HG02588 (cell line): ENCODE results near the gene PPP1R12C.
"Not testable (repeated sequence)": the region's sequence is repeated elsewhere in the genome, so short reads cannot be mapped to it uniquely, and the experiment has no call there.

ENCODE experiments used
- ATAC-seq: cut with Tn5 transposase; IDR thresholded peaks from one replicate; pipeline ENCODE4 v1.9.1; 2021; ENCODE audit warnings: mild to moderate bottlenecking, moderate library complexity; ENCODE audit not compliant: unreplicated experiment

PPP1R12C gene

DNA sequence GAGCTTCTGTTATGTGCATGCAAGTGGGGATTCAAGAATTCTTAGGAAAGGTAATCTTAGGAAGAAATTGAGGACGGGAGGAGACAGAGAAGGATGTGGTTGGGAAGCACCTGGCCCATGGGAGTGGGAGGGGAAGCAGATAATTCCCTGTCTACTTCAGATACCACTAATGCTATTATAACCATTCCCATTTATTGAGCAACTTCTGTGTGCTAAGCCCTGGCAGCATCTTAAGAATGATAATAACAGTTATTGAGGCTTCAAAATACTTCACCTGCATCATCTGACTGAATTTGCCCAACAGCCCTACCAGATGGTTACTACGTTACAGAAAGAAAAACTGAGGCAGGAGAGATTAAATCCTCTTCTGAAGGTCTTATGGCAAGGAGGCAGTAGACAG is 40.3 kb downstream of the PPP1R12C start:
- no peak for ATAC-seq

DNA sequence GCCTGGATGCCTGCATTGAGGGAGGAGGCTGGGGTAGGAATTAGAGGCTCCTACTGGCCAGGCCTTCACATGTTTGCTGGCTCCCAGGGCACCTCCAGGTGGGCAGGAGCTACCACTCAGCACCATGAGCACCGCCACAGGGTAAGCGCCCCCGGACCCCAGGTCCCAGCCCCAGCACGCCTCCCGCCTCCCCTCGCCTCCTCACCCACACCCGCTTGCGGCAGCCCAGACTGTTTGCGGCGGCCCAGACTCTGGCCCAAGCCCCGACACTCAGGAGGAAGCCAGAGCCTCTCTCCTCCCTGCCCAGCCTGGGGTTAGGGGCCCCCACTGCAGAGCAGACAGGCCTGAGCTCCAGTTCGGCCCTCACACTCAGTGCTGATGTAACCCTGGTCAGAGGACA is 41.1 kb downstream of the PPP1R12C start:
- no peak for ATAC-seq

DNA sequence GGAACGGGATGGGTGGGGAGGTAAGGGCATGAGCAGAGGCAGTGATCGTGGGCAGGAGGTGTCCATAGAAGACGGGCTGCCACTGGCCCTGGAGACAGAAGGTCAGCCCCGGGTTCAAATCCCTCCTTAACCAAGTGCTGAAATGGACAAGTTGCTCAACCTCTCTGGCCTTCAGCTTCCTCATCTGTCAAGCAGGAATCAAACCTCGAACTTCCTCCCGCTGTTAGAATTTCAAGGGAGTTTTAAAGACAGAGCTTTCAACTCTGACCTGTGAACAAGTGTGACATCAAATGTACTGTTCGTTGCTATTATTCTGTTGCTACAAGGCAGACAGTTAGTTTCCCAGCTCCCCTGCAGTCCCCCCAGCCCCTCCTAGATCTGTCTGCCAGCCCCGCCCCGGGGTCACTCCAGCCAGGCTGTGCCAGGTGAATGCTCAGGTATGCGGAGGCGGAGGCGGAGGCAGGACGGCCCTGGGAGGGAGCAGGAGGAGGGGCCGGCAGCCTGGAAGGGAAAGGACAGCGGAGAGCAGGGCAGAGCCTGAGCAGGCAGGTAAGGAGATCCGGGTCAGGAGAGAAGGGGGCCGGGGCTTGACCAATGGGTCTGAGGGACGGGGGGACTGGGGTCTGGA is 42.0 kb downstream of the PPP1R12C start, which contains the start of gene EPS8L1:
Gene EPS8L1, plus strand, starts transcription at position 499 of the 628 bp plus-strand sequence. CDS start 576 bp downstream, outside the sequence.
- no peak for ATAC-seq

DNA sequence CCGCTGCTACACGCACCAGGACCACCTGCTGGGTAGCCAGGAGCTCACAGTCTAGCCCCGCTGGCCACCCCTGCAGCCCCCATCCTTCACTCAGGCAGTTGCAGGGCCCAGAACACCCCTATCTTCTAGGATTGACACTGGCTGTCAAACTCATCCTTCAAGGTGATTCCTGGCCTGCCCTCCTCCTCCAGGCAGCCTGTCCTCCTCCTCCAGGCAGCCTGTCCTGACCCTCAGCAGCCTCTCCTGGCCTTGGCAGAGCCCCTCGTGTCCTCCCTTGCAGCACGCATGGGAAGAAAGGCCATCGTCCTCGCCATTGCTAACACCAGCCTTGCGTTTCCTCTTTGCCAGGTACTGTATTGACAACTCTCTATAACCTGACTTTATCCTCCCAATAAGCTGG is 45.5 kb downstream of the PPP1R12C start:
- ATAC-seq = no peak

DNA sequence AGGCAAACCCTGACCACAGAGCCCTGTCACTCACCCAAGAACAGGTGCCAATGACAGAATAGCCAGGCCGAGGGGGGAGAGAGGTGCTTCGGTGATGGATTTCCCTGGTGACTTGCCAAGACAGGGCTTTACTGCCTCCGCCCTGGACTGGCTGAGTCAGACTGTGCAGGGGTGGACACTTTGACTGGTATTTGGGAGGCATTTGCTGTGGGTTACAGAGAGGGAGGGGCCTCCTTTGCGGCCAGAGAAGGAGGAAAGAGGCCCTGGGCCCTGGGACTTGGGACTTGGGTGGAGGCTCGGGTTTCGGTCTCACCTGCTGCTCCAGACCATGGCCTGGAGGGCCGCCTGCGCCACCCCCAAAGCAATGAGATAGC is 46.3 kb downstream of the PPP1R12C start:
- ATAC-seq = no peak

DNA sequence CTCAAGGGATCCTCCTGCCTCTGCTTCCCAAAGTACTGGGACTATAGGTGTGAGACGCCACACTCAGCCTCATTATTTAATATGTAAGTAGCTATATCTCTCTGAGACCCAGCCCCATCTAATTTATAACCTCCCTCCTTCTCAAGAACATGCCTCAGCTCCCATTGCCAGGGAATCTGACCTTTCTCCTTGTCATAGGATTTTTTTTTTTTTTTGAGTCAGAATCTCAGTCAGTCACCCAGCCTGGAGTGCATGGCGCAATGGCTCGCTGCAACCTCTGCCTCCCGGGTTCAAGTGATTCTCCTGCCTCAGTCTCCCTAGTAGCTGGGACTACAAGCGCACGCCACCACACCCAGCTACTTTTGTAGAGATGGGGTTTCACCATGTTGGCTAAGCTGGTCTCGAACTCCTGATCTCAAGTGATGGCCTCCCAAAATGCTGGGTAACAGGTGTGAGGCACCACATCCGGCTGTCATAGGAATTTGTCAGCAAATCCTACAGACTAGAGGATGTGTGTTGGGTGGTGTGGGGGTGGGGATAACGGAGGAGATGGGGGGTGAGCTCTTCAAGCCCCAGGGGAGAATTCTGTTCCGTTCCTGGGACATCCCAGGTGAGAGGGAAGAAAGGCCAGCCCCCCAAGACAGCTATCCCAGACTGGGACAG is 46.8 kb downstream of the PPP1R12C start:
- ATAC-seq = no peak

DNA sequence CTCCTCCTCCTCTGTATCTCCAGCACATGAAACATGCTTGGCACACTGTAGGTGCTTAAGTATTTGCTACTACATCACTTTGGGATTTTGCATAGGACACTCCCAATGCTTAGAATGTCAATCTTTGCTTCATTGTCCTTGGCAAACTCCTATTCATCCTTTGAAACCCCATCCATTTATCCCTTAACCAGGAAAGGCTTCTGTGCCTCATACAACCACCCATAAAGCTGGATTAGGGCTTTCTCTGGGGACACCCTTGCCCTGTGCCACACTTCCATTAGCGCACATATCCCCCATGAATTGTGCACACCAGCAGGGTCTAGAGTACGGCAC is 47.6 kb downstream of the PPP1R12C start:
- ATAC-seq = no peak

DNA sequence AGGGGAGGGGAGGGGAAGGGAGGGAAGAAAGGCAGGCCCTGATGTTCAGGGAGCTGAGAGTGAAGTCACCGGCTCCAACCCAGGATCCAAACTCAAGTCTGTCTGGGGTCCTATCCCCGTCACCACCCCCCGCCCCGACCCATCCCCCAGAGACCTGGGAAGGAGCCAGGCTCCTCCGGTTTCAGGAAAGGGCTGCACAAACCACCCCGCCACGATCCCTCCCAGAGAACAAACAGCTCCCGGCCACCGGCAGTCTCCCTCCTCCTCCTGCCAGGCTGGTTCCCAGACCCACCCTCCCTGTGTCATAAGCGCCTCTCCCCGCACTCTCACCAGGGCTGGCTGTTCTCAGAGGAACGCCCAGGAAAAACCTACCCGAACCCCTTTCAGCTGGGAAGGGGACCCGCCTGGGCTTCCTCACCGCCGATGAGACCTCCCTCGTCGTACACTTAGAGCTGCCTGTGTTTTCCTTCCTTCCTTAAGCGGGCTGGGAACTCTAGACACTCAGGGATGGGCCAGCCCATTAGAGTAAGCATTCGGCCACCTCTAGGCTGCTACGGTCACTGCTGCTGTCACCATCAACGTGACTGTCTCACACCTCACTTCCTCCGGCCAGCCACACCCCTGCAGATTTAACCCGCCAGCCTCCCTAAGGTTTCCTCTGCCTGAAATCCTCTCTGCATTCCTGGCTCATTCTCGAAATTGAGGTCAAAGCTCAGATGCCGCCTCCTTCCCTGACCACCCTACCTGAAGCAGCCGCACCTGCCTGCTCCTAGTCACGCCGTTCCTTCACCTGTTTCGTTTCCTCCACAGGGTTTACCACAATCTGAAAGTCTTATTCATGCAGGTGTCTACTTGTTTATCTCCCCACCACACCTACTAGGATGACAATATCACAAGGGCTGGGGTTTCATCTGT is 48.2 kb downstream of the PPP1R12C start:
- no peak for ATAC-seq

DNA sequence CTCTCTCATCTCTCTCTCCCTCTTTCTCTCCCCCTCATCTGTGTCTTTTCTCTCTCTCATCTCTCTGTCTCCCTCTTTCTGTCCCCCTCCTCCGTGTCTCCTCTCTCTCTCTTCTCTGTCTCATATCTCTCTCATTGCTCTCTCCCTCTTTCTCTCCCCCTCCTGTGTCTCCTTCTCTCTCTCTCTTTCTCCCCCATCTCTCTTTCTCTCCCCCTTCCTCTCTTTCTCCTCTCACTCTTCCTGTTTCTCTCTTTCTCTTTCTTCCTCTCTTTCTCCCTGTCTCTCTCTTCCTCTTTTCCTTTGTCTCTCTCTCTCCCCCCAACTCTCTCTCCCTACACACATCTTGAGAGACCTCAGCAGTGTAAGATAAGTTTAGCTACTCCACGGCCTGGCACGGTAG is 49.6 kb downstream of the PPP1R12C start:
- ATAC-seq = no peak

DNA sequence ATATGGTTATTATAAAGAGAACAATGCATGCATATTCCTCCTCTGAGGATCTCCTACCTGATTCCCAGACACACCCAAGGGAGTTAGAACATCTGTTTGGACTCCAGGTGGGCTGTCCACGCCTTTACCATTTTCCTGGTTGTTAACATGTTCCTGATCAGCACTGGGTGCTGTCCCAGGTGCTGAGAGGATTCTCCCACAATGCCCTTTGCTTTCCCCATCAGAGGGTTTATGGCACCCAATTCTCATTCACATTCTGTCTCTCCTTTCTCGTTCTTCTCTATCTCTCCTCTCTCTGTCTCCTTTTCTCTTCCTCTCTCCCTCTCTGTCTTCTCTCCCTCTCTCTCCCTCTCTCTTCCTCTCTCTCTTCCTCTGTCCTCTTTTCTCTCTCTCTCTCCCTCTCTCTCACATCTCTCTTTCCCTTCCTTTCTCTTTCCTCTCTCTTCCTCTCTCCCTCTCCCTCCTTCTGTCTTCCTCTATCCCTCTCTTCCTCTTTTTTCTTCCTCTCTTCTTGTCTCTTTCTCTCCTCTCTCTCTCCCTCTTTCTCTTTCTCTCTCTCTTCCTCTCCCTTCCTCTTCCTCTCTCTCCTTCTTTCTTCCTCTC is 51.2 kb downstream of the PPP1R12C start:
- no peak for ATAC-seq

DNA sequence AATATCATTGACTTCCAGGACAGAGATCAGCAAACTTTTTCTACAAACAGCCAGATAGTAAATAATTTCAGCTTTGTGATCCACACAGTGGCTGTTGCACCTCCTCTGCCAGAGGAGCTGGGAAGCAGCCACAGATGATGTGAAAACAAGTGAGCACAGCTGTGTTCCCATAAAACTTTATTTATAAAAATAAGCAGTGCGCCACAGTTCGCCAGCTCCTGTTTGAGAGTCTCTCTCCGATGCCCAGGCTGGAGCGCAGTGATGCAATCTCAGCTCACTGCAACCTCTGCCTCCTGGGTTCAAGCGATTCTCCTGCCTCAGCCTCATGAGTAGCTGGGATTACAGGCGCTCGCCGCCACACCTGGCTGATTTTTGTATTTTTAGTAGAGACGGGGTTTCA is 51.9 kb downstream of the PPP1R12C start:
- not testable (repeated sequence) for ATAC-seq

DNA sequence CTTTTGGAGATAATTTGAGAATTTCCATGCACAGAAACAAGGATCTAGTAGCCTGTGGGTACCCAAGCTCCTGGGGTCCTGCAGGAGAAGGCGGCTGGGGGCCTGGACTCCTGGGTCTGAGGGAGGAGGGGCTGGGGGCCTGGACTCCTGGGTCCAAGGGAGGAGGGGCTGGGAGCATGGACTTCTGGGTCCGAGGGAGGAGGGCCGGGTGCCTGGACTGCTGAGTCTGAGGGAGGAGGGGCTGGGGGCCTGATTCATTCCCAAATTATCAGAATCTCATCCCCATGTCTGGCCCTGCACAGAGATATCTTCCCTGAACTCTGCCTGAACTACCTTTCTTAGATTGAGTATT is 54.0 kb downstream of the PPP1R12C start:
- ATAC-seq = no peak

DNA sequence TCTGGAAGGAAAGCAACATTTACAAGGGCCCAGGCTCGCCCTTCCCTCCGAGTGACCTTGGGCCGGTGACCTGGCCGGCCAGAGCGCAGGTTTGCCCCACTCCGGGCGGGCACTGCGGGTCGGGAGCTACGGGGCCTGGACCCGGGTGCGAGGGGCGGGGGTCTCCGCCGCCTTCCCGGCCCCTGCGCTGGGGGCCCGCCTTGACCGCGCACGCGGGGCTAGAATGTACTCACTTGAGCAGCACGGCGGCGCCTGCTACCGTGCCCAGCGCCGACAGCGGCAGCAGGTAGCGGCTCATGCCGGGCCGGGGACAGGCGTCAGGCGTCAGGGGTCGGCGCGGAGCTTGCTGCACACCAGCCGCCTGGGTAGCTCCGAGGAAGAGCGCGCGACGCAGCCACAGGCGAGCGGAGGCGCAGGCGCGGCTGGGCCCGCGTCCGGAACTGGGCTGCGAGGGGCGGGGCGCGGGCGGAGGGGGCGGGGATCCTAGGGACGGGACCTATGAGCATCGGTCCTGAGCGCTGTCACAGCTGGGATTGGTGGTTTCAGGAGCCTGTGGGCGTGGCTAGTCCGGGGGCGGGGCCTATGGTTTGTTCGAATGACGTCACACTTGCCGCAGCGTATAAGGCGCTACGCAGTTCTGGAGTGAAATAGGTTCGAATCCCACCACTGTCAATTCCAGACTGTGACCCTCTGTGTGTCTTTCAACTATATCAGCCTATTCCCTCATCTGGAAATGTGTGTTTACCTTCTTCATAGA is 54.5 kb downstream of the PPP1R12C start, which contains the start of gene RDH13:
Gene RDH13, minus strand, starts transcription at position 414 of the 757 bp plus-strand sequence. Its CDS starts 116 bp downstream, at position 298.
- ATAC-seq = peak; percentile 91

DNA sequence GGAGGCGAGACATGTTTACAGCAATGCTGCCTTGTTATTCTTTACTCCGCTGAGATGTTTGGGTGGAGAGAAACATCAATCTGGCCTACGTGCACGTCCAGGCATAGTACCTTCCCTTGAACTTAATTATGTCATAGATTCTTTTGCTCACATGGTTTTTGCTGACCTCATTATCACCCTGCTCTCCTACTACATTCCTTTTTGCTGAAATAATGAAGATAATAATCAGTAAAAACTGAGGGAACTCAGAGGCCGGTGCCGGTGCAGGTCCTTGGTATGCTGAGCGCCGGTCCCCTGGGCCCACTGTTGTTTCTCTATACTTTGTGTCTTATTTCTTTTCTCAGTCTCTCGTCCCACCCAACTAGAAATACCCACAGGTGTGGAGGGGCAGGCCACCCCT is 57.1 kb downstream of the PPP1R12C start:
- not testable (repeated sequence) for ATAC-seq

DNA sequence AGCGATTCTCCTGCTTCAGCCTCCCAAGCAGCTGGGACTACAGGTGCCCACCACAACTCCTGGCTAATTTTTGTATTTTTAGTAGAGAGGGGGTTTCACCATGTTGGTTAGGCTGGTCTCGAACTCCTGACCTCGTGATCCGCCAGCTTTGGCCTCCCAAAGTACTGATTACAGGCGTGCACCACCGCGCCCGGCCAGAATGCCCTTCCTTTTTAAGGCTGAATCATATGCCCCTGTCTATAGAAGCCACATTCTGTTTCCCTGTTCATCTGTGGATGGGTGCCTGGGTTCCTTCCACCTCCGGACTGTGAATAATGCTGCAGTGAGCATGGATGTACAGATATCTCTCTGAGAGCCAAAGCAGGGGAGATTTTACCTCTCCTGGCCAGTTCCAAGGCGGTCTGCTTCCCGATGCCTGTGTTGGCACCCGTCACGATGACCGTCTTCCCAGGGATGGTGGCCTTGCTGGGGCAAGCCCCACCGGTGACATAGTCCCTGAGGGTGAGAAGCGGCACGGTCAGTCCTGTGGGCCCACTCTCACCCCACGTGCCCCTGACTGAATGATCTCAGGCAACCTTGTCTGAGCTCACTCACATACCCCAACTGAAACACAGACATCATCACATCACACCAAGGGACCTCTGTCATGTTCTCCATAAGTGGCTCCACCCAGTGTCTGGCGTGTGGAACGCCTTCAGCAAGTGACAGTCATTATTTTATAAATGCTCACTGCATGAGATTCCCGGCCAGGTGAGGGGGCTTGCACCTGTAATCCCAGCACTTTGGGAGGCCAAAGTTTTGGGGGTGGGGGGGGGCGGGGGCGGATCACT is 58.4 kb downstream of the PPP1R12C start:
- ATAC-seq = no peak

DNA sequence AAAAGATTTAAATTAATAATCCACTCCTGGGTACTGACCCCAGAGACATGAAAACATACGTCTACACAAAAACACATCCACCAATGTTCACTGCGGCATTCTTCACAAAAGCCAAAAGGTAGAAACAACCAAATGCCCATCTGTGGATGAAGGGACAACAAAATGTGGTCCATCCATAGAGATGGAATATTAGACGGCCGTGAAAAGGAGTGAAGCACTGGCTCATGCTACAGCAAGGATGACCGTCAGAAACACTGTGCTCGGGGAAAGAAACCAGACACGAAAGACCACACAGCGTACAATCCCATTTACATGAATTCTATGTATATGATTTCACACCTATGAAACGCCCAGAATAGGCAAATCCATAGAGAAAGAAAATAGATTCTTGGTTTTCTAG is 60.6 kb downstream of the PPP1R12C start:
- no peak for ATAC-seq

DNA sequence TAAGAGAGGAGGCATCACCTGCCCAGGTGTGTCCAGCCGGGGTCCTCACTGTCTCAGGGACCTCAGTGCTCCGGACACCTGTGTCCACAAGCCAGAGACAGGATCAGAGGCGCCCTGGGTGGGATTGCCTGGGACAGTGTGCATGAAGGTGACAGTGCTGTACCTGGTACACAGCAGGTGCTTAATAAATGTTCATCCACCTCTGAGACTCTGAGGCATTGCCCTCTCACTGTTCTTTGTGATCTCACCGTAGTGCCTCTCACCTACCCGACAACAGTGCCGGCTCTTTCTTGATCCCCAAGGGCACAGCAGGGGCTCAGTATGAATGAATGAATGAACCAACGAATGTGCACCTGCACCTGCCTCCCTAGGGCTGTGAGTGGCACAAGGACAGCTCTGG is 63.7 kb downstream of the PPP1R12C start:
- no peak for ATAC-seq

DNA sequence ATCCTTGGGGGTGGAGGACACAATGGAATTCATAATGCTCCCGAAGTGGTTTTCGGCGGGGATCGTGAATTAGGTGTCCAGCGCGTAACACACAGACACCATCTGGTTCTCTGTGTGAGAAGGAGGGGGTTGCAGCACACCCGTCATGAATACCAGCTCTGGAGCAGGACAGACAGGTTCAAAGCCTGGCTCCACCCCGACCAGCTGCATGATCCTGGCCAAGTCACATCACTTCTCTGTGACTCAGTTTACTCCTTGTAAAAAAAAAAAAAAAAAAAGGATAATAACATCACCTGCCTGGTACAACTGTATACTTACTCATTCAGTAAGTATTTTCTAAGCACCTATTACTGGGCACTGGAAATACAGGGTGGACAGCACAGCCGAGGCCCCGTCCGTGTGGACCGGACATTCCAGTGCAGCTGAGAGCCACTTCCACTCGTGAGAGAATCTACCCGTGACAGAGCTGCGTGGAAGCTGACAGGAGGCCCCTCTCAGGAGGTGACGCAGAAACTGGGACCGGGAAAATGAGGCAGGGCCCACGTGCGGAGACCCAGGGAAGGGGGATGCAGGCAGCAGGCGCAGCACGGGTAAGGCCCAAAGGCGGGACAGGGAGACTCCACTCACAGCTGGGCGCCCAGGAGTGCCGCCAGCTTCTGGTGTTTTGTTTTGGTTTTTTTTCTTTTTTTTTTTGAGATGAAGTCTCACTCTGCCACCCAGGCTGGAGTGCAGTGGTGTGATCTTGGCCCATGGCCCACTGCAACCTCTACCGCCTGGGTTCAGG is 66.5 kb downstream of the PPP1R12C start:
- ATAC-seq = no peak

DNA sequence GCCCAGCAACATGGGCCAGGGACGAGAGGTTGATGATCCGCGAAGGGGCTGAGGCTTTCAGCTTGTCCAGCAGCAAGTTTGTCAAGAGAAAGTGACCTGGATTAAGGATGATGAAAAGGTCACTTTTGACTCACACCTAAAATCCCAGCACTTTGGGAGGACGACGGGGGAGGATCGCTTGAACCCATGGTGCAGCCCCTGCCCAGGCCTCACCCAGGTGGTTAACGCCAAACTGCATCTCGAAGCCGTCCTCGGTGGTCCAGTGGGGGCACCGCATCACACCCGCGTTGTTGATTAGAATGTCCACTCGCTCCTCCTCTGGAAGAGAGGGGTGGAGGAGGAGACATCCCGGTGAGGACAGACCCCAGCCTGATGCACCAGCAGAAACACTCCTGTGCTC is 69.0 kb downstream of the PPP1R12C start:
- no peak for ATAC-seq
